H7 (cell line): ENCODE data around the gene TMEM263. TPM values are rescaled to one million over a fixed set of nuclear protein-coding genes. Genes with fewer than 3 reads are reported as not detected.

Source experiments
- DNase-seq: peaks from one replicate; pipeline ENCODE4 v3.0.0; 2012
- H3K27me3 ChIP-seq: 2 replicates; pipeline ENCODE4 v1.6.0; 2011; ENCODE audit warnings: mild to moderate bottlenecking, low read length; ENCODE audit not compliant: control insufficient read depth, insufficient read depth
- H3K36me3 ChIP-seq: replicated peaks from 2 replicates; pipeline ENCODE4 v1.5.1; 2011; ENCODE audit warnings: low read length; ENCODE audit not compliant: control insufficient read depth, insufficient read depth
- H3K4me3 ChIP-seq: 2 replicates; pipeline ENCODE4 v1.5.1; 2011; ENCODE audit warnings: low read depth, mild to moderate bottlenecking, control low read depth, low read length, moderate library complexity; ENCODE audit not compliant: insufficient read depth
- total RNA-seq: library from RNA; depleted of rRNA; stranded (reverse); fragments of >200 nt; shearing (Covaris generic); gene quantifications from 2 replicates; pipeline ENCODE4 v1.2.3, GENCODE V29; 2014

Gene TMEM263
- total RNA-seq, 1 experiment from 2014 or later = 19.0 TPM

DNA sequence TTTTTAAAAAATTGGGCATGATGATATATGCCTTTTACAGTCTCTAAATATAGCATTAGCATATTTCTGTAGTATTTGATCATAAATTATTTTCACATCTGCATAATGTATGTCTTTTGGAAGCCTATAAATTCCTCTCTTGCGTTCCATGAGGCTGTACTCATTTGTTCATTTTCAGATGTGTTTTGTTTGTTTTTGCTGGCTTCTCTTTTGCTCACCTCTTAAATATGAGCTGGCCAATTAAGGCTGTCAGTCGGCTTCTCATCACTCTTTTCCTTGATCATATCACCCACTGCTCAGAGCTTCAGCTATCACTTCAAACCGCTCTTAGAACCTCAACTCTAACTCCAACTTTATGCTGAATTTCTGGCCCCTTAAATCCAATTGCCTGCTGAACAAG, 6.6 kb downstream of the TMEM263 start:
- no peaks in the 10 kb centered on the region; the same call in 1 of the 2 replicates for H3K36me3 ChIP-seq
- H3K27me3 ChIP-seq = no peaks in the 10 kb centered on the region
- no peak overlapping the region for H3K4me3 ChIP-seq
- DNase-seq = no peak

DNA sequence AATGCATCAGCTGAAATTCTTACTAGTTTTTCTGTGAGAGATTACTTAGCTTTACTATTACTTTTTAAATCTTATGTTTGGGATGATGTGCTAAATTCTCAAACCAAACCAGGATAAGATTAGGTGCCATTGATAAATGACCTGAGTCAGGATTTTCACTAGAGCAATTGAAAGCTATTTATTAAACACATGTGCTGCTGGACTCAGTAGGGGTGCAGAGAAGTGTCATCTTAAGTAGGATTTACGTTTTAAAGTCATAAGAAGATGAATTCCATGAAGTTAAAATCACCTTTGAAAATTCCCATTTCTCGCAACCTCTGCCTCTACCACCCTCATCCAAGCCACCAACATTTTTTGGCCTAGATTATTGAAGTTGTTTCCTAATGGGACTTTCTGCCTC, 8.8 kb downstream of the TMEM263 start:
- Histone ChIP-seq H3K36me3 (no peaks in the 10 kb centered on the region; the same call in 1 of the 2 replicates), H3K4me3 (no peak overlapping the region), H3K27me3 (no peaks in the 10 kb centered on the region)
- DNase-seq = no peak

GRCh38 chr12:106971065-106971464, 15.4 kb downstream of the TMEM263 start:
- Histone ChIP-seq H3K36me3 (peaks cover 2% of the 10 kb centered on the region; the same call in 1 of the 2 replicates), H3K27me3 (no peaks in the 10 kb centered on the region), H3K4me3 (no peak overlapping the region)

DNA sequence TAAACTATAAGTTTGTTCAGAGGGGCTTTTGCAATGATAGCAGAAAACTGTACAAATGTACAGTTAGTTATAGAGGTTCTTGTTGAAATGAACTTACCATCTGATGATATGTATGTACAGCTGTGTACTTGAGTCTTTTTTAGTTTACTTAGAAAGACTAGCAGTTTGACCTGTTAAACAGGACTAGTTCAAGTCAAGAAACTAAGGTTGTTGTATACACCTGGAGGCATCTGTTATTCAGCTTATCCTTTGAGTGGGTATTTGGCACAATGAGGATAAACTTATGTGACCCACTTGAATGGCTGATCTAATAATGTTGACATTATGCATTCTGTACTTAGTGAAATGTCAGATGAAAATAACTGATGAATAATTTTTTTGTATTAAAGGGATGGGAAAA, 17.8 kb downstream of the TMEM263 start:
- Histone ChIP-seq H3K36me3 (peaks cover 2% of the 10 kb centered on the region; the same call in 1 of the 2 replicates), H3K27me3 (no peaks in the 10 kb centered on the region), H3K4me3 (no peak overlapping the region)
- DNase-seq = no peak

More at GRCh38 chr12:106971065-106971464, 15.4 kb downstream of the TMEM263 start:
- no peak for DNase-seq

- DNase-seq = no peak
- no peak overlapping the region for H3K4me3 ChIP-seq
- peaks cover 2% of the 10 kb centered on the region; the same call in 1 of the 2 replicates for H3K36me3 ChIP-seq
- H3K27me3 ChIP-seq = no peaks in the 10 kb centered on the region
Measured at GRCh38 chr12:106974511-106974910, 18.8 kb downstream of the TMEM263 start.

DNA sequence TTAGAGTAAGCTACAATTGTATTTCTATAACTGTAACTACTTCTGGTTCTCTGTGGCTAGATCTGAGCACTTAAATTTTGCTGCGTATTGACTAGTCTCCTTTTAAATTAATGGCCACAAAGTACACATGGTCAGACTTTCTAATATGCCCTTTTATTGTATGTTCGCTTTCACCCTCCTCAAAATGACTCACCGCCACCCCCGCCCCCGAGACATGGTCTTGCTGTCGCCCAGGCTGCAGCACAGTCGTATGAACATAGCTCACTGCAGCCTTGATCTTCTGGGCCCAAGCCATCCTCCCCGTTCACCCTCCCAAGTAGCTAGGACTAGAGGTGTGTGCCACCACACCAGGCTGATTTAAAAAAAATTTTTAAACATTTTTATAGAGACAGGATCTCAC, 19.4 kb downstream of the TMEM263 start:
- Histone ChIP-seq H3K4me3 (no peak overlapping the region), H3K36me3 (peaks cover 2% of the 10 kb centered on the region; the same call in 1 of the 2 replicates), H3K27me3 (no peaks in the 10 kb centered on the region)
- no peak for DNase-seq

DNA sequence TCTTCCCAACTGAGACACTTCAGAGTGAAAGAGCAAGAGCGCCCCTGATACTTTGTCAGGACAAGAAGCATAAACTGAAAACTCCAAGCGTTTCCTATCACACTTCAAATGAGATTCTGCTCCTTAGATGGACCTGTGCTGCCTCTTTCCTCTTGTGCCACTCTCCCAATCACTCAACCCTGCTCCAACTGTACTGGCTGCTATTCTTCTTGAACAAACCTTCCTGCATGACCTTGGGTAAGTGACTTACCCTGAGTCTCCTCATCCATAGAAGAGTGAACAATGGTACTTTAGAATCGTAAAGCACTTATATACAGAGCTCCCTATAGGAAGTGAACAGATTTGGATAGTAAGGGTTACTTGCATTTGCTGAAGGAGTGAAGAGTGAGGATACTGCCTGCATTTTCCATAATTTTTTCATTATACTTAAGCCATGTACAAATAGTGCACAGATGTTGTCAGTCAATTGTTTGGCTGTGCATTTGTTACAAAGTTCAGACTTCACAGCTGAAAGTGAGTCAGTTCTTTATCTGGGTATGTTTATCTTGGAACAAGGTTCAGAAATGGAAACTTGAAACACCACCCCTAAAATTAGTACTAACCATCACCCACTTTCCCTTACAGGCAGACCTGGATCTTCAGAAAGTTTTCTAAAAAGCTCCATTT, 20.4 kb downstream of the TMEM263 start:
- no peak overlapping the region for H3K4me3 ChIP-seq
- peaks cover under 1% of the 10 kb centered on the region; the same call in 1 of the 2 replicates for H3K36me3 ChIP-seq
- no peak for DNase-seq
- H3K27me3 ChIP-seq = no peaks in the 10 kb centered on the region

DNA sequence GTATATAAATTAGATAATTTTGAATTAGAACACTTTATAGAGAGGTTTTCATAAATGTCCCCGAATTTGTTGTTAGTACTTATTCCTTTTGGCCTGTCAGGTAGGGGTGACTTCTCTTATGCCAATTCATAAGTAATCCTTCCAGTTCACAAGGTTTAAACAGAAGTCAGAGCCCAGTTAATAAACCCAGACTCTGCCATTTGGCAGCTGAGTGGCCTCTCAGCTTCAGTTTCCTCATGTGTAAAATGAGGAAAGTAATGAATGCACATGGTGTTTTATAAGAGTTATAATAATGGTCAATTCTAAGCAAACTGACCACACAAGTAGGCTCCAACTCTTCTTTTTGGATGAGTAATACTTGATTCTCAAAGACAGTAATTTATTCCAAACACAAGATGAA, 21.0 kb downstream of the TMEM263 start:
- DNase-seq = no peak
- Histone ChIP-seq H3K4me3 (no peak overlapping the region), H3K27me3 (no peaks in the 10 kb centered on the region), H3K36me3 (no peaks in the 10 kb centered on the region)

DNA sequence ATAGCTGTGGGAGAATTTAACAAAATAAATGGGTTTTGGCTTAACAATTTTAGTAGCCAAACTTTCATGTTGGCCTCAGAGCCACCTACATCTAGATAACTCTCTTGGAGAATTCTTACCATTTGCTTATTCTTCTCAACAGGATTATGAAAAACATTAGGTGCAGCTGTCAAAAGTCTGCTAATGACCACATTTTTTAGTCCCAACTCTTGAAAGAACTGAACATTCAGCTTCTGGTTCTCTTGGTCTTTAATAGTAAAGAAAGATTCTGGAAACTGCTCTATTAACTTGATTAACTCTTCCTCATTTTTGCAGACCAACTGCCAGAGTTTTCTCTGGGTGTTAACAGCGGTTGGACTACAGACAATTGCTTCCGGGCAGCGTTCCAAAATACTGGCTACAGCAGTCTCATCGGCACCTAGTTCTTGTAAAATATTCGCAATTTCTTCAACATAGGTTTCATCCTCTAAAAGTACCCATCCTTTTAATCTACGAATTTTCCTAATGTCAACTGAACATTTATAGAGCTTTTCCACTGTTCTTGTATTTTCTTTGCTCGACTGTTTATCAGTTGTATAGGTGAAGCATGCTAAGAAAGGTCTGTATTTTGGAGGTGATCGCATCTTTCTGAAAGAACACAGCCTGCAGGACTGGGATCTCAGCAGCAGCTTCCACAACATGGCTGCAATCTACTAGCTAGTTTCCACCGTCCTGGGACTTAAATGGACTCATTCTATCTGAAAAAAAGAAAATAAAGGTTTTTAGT, 22.5 kb downstream of the TMEM263 start:
- Histone ChIP-seq H3K36me3 (no peaks in the 10 kb centered on the region), H3K4me3 (no peak overlapping the region), H3K27me3 (no peaks in the 10 kb centered on the region)
- DNase-seq = no peak

GRCh38 chr12:106980944-106981343, 25.2 kb downstream of the TMEM263 start:
- Histone ChIP-seq H3K4me3 (no peak overlapping the region), H3K27me3 (no peaks in the 10 kb centered on the region), H3K36me3 (no peaks in the 10 kb centered on the region; the same call in 1 of the 2 replicates)
- DNase-seq = no peak

GRCh38 chr12:106981788-106982187, 26.1 kb downstream of the TMEM263 start:
- no peaks in the 10 kb centered on the region; the same call in 1 of the 2 replicates for H3K36me3 ChIP-seq
- no peaks in the 10 kb centered on the region for H3K27me3 ChIP-seq
- DNase-seq = no peak

DNA sequence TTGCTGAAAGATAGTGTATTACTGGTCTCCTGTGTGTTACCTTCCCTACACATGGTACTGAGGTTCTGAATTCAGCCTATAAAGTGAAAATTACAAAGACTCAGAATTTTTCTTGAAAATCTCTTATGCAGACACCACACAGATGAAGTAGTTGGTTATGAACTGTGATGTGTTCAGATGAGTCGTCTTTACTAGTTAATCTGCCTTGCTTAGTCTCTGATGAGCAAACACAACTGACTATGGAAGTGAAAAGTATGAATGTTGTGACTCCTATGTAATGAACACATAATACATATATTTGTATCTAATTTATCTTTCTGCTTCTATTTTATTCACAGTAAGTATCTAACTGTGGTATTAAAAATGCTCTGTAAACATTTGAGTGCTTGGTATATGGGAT, 26.5 kb downstream of the TMEM263 start:
- no peak for DNase-seq
- Histone ChIP-seq H3K4me3 (no peak overlapping the region), H3K36me3 (no peaks in the 10 kb centered on the region; the same call in 1 of the 2 replicates), H3K27me3 (no peaks in the 10 kb centered on the region)

More at GRCh38 chr12:106981788-106982187, 26.1 kb downstream of the TMEM263 start:
- H3K4me3 ChIP-seq = no peak overlapping the region

DNA sequence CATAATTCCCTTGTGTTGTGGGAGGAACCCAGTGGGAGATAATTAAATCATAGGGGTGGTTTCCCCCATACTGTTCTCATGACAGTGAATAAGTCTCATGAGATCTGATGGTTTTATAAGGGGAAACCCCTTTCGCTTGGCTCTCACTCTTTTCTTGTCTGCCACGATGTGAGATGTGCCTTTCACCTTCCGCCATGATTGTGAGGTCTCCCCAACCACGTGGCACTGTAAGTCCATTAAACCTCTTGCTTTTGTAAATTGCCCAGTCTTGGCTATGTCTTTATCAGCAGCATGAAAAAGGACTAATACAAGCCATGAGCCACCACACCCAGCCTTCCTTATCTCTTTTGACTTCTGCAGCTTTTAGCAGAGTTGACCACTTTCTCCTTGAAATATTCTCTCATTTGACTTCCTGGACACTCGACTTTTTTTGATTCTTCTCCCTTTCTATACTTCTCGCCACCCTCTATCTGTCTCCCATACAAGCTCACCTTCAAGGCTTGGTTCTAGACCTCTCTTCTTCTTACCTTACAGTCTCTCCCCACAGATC, 29.0 kb downstream of the TMEM263 start:
- H3K27me3 ChIP-seq = no peaks in the 10 kb centered on the region

DNA sequence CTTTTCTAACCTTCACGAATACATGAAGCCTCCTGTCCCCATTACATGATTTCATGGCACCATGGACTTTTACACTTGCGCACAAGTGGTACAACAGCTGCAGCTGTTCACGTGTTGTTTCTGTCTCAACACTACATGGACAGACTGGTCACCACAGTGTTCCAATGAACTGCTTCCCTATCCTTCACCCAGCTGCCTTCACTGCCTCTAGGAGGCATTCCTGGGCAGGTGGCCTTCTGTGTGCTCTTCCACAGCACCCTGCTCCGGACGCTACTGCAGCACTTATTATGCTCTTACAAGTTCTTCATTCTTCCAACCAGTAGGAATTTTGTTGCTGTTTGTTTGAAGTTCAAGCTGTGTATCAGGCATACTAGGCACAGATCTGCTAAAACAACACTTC, 29.8 kb downstream of the TMEM263 start:
- no peak for DNase-seq
- Histone ChIP-seq H3K36me3 (no peaks in the 10 kb centered on the region; the same call in 1 of the 2 replicates), H3K4me3 (no peak overlapping the region), H3K27me3 (no peaks in the 10 kb centered on the region)

More for the DNA sequence above, 29.0 kb downstream of the TMEM263 start:
- no peak for DNase-seq
- no peak overlapping the region for H3K4me3 ChIP-seq
- H3K36me3 ChIP-seq = no peaks in the 10 kb centered on the region; the same call in 1 of the 2 replicates
